Measurements from ENCODE around the gene CYFIP1.

DNA sequence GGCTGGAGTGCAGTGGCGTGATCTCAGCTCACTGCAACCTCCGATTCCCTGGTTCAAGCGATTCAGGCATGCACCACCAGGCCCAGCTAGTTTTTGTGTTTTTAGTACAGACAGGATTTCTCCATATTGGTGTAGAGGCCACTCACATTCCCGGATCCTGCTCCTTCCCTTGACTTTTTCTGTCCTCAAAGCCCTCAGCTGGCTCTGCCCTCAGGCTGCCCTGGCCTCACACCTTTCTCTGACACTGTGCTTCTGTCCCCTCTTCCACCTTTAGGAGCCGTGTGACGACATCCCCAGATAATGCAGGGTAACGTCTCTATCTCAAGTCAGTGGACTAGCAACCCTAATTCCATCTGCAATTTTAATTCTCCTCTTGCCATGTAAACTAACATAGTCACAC, 8.6 kb upstream of the CYFIP1 start:
- TF ChIP-seq, protein P1, sequence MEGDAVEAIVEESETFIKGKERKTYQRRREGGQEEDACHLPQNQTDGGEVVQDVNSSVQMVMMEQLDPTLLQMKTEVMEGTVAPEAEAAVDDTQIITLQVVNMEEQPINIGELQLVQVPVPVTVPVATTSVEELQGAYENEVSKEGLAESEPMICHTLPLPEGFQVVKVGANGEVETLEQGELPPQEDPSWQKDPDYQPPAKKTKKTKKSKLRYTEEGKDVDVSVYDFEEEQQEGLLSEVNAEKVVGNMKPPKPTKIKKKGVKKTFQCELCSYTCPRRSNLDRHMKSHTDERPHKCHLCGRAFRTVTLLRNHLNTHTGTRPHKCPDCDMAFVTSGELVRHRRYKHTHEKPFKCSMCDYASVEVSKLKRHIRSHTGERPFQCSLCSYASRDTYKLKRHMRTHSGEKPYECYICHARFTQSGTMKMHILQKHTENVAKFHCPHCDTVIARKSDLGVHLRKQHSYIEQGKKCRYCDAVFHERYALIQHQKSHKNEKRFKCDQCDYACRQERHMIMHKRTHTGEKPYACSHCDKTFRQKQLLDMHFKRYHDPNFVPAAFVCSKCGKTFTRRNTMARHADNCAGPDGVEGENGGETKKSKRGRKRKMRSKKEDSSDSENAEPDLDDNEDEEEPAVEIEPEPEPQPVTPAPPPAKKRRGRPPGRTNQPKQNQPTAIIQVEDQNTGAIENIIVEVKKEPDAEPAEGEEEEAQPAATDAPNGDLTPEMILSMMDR (IDR thresholded peaks at IDR 0.05; ENCODE audit: insufficient read depth, low read length, poor library complexity, severe bottlenecking): no peak
- TF ChIP-seq EZH2phosphoT487 (conservative IDR thresholded peaks at IDR 0.05; ENCODE audit: low read length): no peak

Measured in SU-DHL-6 (cell line).